ENCODE measurements around the gene AIMP2.
"Not testable (repeated sequence)": the region's sequence is repeated elsewhere in the genome, so short reads cannot be mapped to it uniquely, and the experiment has no call there.

Gene AIMP2

GRCh38 chr7:6008668-6009611 lies at the start of gene AIMP2, which contains the start of gene PMS2:
AIMP2 (plus strand) TSS chr7:6009272; CDS start chr7:6009364, 92 bp downstream.
PMS2 (minus strand) TSS chr7:6009049; CDS start chr7:6009019, 30 bp downstream.
- H3K4me3 ChIP-seq (replicated peaks; ENCODE audit: low read depth, low read length): peak within 1 kb of the TSS; percentile 75
- TF ChIP-seq CTCF (IDR thresholded peaks at IDR 0.05; ENCODE audit: low read depth, low read length, missing control alignments): no peak
- peak; percentile 97 for DNase-seq (ENCODE audit: extremely low read depth, low read depth)

DNA sequence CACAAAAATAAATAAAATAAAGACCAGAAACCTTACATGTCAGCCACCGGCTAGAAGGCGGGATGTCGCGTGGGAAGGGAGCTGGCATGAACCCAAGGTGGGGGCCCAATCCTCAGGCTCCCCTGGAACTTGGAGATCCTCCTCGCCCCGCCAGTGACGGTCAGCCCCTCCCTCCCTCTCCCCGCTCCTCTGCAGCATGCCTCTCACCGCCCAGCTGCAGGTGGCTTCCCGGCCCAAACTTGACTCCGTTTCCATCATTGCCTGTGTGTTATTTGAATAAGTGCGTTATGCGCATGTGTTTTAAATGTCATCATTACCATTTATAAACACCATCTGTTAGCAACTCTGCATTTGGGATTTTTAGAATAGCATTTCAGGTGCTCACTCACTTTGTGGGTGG lies 45.9 kb upstream of the AIMP2 start:
- H3K4me3 ChIP-seq (replicated peaks; ENCODE audit: low read depth, low read length); DNase-seq (ENCODE audit: extremely low read depth, low read depth): not testable (repeated sequence)

DNA sequence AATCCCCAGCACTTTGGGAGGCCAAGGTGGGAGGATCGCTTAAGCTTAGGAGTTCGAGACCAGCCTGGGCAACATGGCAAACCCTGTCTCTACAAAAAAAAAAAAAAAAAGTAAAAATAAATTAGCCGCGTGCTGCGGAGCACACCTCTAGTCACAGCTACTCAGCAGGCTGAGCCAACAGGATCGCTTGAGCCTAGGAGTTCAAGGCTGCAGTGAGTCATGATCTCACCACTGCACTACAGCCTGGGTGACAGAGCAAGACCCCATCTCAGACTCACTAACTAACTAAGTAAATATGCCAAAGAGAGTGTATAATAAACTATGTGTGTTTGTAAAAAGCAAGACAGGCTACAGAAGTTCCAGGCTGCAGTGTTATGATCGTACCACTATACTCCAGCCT lies 45.3 kb upstream of the AIMP2 start:
- H3K4me3 ChIP-seq (replicated peaks; ENCODE audit: low read depth, low read length); DNase-seq (ENCODE audit: extremely low read depth, low read depth): not testable (repeated sequence)

- not testable (repeated sequence) for H3K4me3 ChIP-seq (replicated peaks; ENCODE audit: low read depth, low read length); DNase-seq (ENCODE audit: extremely low read depth, low read depth)
Observed at GRCh38 chr7:5970347-5970911, 38.6 kb upstream of the AIMP2 start, which contains the start of gene RSPH10B. RSPH10B (minus strand) TSS chr7:5970689; CDS start chr7:5967116, 3,573 bp downstream.

GRCh38 chr7:5973580-5973979 lies 35.5 kb upstream of the AIMP2 start:
- DNase-seq (ENCODE audit: extremely low read depth, low read depth); H3K4me3 ChIP-seq (replicated peaks; ENCODE audit: low read depth, low read length): not testable (repeated sequence)

DNA sequence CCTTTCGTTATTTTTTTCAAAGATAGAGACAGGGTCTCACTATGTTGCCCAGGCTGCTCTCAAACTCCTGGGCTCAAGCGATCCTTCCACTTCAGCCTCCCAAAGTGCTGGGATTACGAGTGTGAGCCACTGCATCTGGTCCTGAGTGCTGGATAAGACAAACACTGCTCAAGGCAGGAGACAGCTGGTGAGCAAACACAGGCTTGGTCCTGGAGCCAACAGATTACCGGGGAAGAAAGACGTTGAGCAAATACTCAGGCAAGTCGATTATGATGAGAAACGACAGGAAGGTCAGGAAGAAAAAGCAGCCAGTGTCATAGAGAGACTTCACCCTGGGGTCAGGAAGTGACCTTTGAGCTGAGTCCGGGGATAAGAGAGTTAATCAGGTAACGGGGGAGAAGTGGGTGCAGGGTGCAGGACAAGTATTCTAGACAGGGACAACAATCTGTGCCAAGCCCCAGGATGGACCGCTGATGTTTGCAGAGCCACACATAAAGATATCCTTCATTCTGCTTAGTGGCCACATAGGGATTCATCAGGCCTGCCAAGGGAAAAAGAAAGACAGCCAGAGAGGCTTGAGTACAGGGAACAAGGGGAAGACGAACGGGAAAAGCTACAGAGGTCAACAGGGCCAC lies 29.3 kb upstream of the AIMP2 start:
- DNase-seq (ENCODE audit: extremely low read depth, low read depth); H3K4me3 ChIP-seq (replicated peaks; ENCODE audit: low read depth, low read length): not testable (repeated sequence)

GRCh38 chr7:5987061-5987460 lies 22.0 kb upstream of the AIMP2 start:
- H3K4me3 ChIP-seq (replicated peaks; ENCODE audit: low read depth, low read length): not testable (repeated sequence)

DNA sequence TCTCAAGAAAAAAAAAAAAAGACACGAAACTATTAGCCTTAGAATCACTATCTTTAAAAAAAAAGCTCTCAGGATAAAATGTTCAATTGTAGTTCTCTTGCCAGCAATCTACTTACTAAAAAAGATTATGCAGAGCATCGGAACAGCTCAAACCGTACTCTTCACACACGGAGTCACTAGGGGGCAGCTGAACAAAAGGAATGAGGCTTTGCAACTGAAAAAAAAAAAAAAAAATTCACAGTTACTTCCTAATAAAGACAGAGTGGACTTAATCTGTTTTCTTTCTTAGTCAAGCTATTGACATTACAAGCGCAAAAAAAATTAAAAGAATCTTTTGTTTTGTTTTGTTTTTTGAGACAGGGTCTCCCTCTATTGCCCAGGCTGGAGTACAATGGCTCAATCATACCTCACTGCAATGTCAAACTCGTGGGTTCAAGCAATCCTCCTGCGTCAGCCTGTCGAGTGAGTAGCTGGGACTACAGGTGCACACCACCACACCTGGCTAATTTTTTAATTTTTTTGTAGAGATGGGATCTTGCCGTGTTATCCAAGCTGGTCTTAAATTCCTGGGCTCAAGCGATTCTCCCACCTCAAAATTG lies 11.8 kb upstream of the AIMP2 start:
- DNase-seq (ENCODE audit: extremely low read depth, low read depth): no peak
- H3K4me3 ChIP-seq (replicated peaks; ENCODE audit: low read depth, low read length): no peak overlapping the region
- peak; percentile 62 for TF ChIP-seq CTCF (IDR thresholded peaks at IDR 0.05; ENCODE audit: low read depth, low read length, missing control alignments)

More at GRCh38 chr7:5987061-5987460, 22.0 kb upstream of the AIMP2 start:
- not testable (repeated sequence) for DNase-seq (ENCODE audit: extremely low read depth, low read depth)

- H3K4me3 ChIP-seq (replicated peaks; ENCODE audit: low read depth, low read length): no peak overlapping the region
- DNase-seq (ENCODE audit: extremely low read depth, low read depth): no peak
- TF ChIP-seq CTCF (IDR thresholded peaks at IDR 0.05; ENCODE audit: low read depth, low read length, missing control alignments): no peak
Observed at GRCh38 chr7:6007386-6007785, 1.7 kb upstream of the AIMP2 start.

DNA sequence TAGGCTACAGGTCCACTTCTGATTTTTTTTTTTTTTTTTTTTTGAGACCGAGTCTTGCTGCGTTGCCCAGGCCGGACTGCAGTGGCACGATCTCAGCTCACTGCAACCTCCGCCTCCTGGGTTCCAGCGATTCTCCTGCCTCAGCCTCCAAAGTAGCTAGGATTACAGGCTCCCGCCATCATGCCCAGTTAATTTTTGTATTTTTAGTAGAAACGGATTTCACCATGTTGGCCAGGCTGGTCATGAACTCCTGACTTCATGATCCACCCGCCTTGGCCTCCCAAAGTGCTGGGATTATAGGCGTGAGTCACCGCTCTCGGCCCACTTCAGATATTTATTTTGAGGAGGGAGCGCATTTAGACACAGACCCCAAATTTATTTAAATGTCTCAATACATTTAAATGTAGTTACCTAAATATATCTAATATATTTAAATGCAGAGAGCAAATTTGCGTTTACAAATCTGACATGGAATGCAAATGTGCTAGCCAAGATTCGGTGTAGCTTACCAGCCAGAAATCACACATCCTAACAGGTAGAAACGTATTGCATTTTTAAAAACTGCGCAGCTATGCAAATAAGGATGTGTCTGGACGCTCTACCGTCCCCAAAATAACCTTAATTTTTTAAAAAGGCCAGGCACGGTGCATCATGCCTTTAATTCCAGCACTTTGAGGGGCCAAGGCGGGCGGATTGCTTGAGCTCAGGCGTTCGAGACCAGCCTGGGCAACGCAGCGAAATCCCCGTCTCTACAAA lies 1.1 kb upstream of the AIMP2 start:
- not testable (repeated sequence) for DNase-seq (ENCODE audit: extremely low read depth, low read depth)
- H3K4me3 ChIP-seq (replicated peaks; ENCODE audit: low read depth, low read length): peak overlapping the region; percentile 75

DNA sequence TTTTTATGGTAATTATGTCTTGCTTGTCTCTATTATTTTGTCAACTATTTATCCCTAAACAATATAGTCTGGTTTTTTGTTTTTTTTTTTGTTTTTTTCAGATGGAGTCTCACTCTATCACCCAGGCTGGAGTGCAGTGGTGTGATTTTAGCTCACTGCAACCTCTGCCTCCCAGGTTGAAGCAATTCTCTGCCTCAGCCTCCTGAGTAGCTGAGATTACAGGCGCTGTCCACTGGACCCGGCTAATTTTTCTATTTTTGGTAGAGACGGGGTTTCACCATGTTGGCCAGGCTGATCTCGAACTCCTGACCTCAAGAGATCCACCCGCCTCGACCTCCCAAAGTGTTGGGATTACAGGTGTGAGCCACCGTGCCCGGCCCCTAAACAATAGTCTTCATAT lies 1.3 kb downstream of the AIMP2 start:
- H3K4me3 ChIP-seq (replicated peaks; ENCODE audit: low read depth, low read length): peak overlapping the region; percentile 75
- not testable (repeated sequence) for DNase-seq (ENCODE audit: extremely low read depth, low read depth)

Data from HFF-Myc (cell line).